ENCODE measurements around the gene RNF223. TPM values are rescaled to one million over a fixed set of nuclear protein-coding genes. Genes with fewer than 3 reads are reported as not detected.

The RNF223 gene
- total RNA-seq, 1 experiment from 2014 or later, result not detected

DNA sequence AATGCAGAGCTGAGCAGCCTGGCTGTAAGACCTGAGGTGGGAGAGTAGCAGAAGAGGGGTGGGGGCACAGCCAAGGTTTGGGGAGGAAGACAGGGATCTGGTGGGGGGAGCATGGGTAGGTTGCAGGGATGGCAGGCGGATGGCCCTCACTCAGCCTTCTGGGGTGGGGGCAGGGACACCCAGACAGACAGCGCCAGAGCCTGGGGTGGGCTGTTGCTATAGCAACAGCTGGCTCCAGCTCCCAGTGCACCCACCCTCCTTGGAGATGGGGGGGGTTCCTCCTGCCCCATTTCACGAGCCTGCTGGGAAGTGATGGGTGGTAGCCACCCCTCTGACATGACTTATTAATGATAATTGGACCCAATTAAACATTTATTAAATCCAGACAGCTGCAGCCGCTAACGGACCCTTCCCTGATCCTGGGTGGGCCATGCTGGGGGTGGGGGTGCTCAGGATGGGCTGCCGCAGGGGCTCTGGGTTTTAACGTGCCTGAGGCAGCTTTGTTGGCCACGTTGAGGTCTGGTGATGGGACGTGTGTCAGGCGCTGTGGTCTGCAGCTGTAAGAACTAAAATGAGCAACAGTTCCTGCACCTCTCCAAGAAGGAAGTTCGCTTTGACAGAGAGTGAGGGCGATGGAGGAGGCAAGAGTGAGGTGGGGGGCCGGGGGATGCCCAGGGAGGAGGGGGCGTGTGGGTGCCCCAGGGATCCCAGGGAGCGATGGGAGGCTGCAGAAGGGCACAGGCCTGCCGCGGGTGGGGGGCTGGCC lies 34.8 kb downstream of the RNF223 start:
- Histone ChIP-seq H3K4me2 (ENCODE audit: insufficient read depth, insufficient read length, low read length) (peak overlapping the region; percentile 38), H3K4ac (ENCODE audit: low read depth, low read length) (no peak overlapping the region), H4K5ac (ENCODE audit: insufficient read length, low read depth, low read length) (no peak overlapping the region), H3K14ac (ENCODE audit: insufficient read depth, low read length) (no peak overlapping the region), H3K4me1 (ENCODE audit: insufficient read depth, low read length) (no peaks in the 10 kb centered on the region), H4K20me1 (ENCODE audit: control insufficient read depth, insufficient read depth, insufficient read length) (no peaks in the 10 kb centered on the region), H3T11ph (ENCODE audit: low read length) (no peak overlapping the region), H2AFZ (ENCODE audit: low read length) (no peak overlapping the region), H3K27ac (ENCODE audit: insufficient read length, low read depth, low read length) (no peak overlapping the region), H3K79me1 (ENCODE audit: insufficient read depth, low read depth, low read length, poor library complexity, severe bottlenecking) (no peaks in the 10 kb centered on the region), H2BK20ac (ENCODE audit: low read depth, low read length, poor library complexity, severe bottlenecking) (no peak overlapping the region), H2BK15ac (ENCODE audit: low read depth, low read length) (no peak overlapping the region), H3K23me2 (ENCODE audit: insufficient read length, low read depth, low read length, poor library complexity, severe bottlenecking) (peaks cover 4% of the 10 kb centered on the region), H3K18ac (ENCODE audit: insufficient read length, low read depth, low read length) (no peak overlapping the region), H4K91ac (ENCODE audit: insufficient read length, low read depth, low read length) (no peak overlapping the region), H2BK12ac (ENCODE audit: insufficient read length, low read depth, low read length) (no peak overlapping the region), H2BK120ac (ENCODE audit: low read depth, low read length, poor library complexity, severe bottlenecking) (no peak overlapping the region), H3K56ac (ENCODE audit: insufficient read length, low read depth, low read length) (no peak overlapping the region), H3K9ac (ENCODE audit: extremely low read depth, insufficient read length, low read length) (no peak overlapping the region), H3K79me2 (ENCODE audit: insufficient read depth, low read length) (no peaks in the 10 kb centered on the region), H2BK5ac (ENCODE audit: insufficient read length, low read length) (no peak overlapping the region), H2AK5ac (ENCODE audit: insufficient read length, low read length) (no peak overlapping the region), H4K8ac (replicated peaks; ENCODE audit: insufficient read length, low read depth, low read length) (no peak overlapping the region), H3K27me3 (ENCODE audit: insufficient read depth, low read length) (no peaks in the 10 kb centered on the region; the same call in 1 of the 2 replicates), H3K9me3 (ENCODE audit: control insufficient read depth, low read depth, low read length) (no peaks in the 10 kb centered on the region), H3K23ac (ENCODE audit: insufficient read length, low read depth, low read length) (no peak overlapping the region)
- WGBS (ENCODE audit: extremely low coverage, insufficient read length, low lambda C conversion rate), result no CpG with 5 or more reads among the region's 17 CpGs
- Mint-ChIP-seq H3K4me1 (peaks cover 7 to 17% of the 10 kb centered on the region in 2 experiments), H3K9me3 (no peaks in the 10 kb centered on the region), H3K27ac (no peak overlapping the region), H3K27me3 (ENCODE audit: low read depth) (peaks cover 51% of the 10 kb centered on the region), H3K36me3 (ENCODE audit: insufficient read depth in 1 of 3, low read depth in 3 of 3) (peaks cover 6 to 39% (median 32%) of the 10 kb centered on the region in 3 experiments; a peak in 6 of 7 replicates), H3K4me3 (peak overlapping the region; percentile 47 to 72; a peak in 4 of 5 replicates)
- DNase-seq, result no peak
- TF ChIP-seq, protein P1, sequence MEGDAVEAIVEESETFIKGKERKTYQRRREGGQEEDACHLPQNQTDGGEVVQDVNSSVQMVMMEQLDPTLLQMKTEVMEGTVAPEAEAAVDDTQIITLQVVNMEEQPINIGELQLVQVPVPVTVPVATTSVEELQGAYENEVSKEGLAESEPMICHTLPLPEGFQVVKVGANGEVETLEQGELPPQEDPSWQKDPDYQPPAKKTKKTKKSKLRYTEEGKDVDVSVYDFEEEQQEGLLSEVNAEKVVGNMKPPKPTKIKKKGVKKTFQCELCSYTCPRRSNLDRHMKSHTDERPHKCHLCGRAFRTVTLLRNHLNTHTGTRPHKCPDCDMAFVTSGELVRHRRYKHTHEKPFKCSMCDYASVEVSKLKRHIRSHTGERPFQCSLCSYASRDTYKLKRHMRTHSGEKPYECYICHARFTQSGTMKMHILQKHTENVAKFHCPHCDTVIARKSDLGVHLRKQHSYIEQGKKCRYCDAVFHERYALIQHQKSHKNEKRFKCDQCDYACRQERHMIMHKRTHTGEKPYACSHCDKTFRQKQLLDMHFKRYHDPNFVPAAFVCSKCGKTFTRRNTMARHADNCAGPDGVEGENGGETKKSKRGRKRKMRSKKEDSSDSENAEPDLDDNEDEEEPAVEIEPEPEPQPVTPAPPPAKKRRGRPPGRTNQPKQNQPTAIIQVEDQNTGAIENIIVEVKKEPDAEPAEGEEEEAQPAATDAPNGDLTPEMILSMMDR (conservative IDR thresholded peaks at IDR 0.05), result no peak
